Sigmoid colon (tissue), 7 donors: ENCODE results near the gene PDS5B. TPM values are rescaled to one million over a fixed set of nuclear protein-coding genes. Genes with fewer than 3 reads are reported as not detected.

Experiments
- DNase-seq: peaks from one replicate; pipeline ENCODE4 v3.0.0-alpha.2; 2019
- H3K27ac ChIP-seq, 4 donors: fragments of 200-600 bp; sonication (generic); one replicate each; pipeline ENCODE4 v1.5.1; 2016 to 2019; ENCODE audit warnings: mild to moderate bottlenecking in 1 of 4
- H3K27me3 ChIP-seq, 3 donors: fragments of 200-600 bp; sonication (generic); one replicate each; pipeline ENCODE4 v1.5.1; 2019; ENCODE audit warnings: mild to moderate bottlenecking in 1 of 3
- H3K36me3 ChIP-seq, 4 donors: fragments of 200-600 bp; sonication (generic); one replicate each; pipeline ENCODE4 v1.5.1; 2016 to 2019
- H3K4me1 ChIP-seq, 4 donors: fragments of 200-600 bp; sonication (generic); one replicate each; pipeline ENCODE4 v1.5.1; 2017 to 2019
- H3K4me3 ChIP-seq, 4 donors: fragments of 200-600 bp; sonication (generic); one replicate each; pipeline ENCODE4 v1.5.1; 2017 to 2019; ENCODE audit warnings: mild to moderate bottlenecking in 2 of 4, moderate library complexity in 1 of 4
- H3K9me3 ChIP-seq, 4 donors: fragments of 200-600 bp in 3 of 4; sonication (generic) in 3 of 4; one replicate each; pipeline versions ENCODE4 v1.5.1 to v1.6.1; 2013 to 2019
- EP300 ChIP-seq, 4 donors: sonication (generic); formaldehyde crosslinking; IDR thresholded peaks; one replicate each; pipeline ENCODE4 v1.6.1; 2017; ENCODE audit warnings: antibody characterized with exemption in 4 of 4
- POLR2A ChIP-seq, 2 donors: fragments of 450-650 bp; IDR thresholded peaks; one replicate each; pipeline ENCODE4 v1.6.1; 2016; ENCODE audit warnings: antibody characterized with exemption in 2 of 2, mild to moderate bottlenecking in 2 of 2, moderate library complexity in 2 of 2
- POLR2AphosphoS5 ChIP-seq, 4 donors: sonication (generic); formaldehyde crosslinking; IDR thresholded peaks; one replicate each; pipeline ENCODE4 v1.6.1; 2017; ENCODE audit warnings: antibody characterized with exemption in 4 of 4
- WGBS, 2 donors: extraction: QIAGEN DNeasy Blood & Tissue Kit; methylation state at CpG; one replicate each; pipeline ENCODE4 v1.1.7; 2013; 5-methylcytosine and 5-hydroxymethylcytosine counted together
- intact Hi-C: fragments of 100-400 bp; cut with DNase I; formaldehyde crosslinking; loops from one replicate; pipeline ENCODE4 v1.15.1; 2023
- polyA plus RNA-seq, 3 donors: library from polyadenylated mRNA; stranded (reverse); fragments of 200-250 nt; gene quantifications; one replicate each; pipeline ENCODE4 v1.2.3, GENCODE V29; 2013
- total RNA-seq, 4 donors: library from RNA; depleted of rRNA; stranded (reverse); fragments of >200 nt; gene quantifications; one replicate each; pipeline ENCODE4 v1.1.0, GENCODE V29; 2016
- TF ChIP-seq, protein P1 (sequence below), 4 experiments: fragments of 450-650 bp in 3 of 4; fragments of 200-600 bp in 1 of 4; IDR thresholded peaks; one replicate each; pipeline ENCODE4 v1.5.1; 2016 to 2019; ENCODE audit warnings: antibody characterized with exemption in 4 of 4, mild to moderate bottlenecking in 3 of 4, moderate library complexity in 2 of 4
- donor health status: healthy with polysubstance abuse.
- donor health status: Bipolar disorder and iron deficiency.
- donor health status: healthy.

PDS5B gene
- total and polyA plus RNA-seq, 7 donors, result 3.6 to 65.0 (median 52.8) TPM

DNA sequence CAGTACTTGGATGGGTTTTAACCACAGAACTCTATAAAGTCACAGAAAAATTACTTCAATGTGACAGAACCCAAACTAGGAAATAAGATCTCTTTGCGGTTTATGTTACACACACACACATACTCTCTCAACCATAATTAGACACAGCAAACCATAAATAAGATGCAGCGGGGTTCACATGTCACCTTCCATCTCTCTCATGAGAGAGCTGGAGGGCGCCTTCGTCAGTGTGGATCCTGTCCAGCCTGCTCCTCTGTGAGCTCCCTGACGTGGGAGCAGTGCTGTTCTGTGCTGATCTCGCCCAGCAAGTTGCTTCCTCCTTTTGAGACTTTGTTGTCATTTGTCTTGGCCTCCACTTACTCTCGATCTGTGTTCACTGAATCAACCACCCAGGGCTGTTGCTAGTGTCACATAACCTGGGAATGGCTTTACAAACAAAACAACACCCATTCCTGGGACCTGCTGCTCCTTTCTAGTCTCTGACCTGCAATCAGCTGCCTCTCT lies 225.1 kb downstream of the PDS5B start:
- intact Hi-C loops, result no loop called here
- H3K27me3 ChIP-seq, result no peaks in the 10 kb centered on the region
- H3K36me3 ChIP-seq, result no peaks in the 10 kb centered on the region
- no peak overlapping the region for H3K27ac ChIP-seq
- no peak overlapping the region for H3K4me3 ChIP-seq
- 7 to 18% methylated on average over 7 of the region's 7 CpGs for whole genome bisulfite sequencing, 2 donors
- peaks cover 0 to 2% (median 0%) of the 10 kb centered on the region in 4 donors for H3K4me1 ChIP-seq
- TF ChIP-seq POLR2AphosphoS5 (IDR thresholded peaks at IDR 0.05), result no peak
- no peak for TF ChIP-seq POLR2A (IDR thresholded peaks at IDR 0.05)
- TF ChIP-seq EP300 (IDR thresholded peaks at IDR 0.05), result no peak
- TF ChIP-seq, protein P1, sequence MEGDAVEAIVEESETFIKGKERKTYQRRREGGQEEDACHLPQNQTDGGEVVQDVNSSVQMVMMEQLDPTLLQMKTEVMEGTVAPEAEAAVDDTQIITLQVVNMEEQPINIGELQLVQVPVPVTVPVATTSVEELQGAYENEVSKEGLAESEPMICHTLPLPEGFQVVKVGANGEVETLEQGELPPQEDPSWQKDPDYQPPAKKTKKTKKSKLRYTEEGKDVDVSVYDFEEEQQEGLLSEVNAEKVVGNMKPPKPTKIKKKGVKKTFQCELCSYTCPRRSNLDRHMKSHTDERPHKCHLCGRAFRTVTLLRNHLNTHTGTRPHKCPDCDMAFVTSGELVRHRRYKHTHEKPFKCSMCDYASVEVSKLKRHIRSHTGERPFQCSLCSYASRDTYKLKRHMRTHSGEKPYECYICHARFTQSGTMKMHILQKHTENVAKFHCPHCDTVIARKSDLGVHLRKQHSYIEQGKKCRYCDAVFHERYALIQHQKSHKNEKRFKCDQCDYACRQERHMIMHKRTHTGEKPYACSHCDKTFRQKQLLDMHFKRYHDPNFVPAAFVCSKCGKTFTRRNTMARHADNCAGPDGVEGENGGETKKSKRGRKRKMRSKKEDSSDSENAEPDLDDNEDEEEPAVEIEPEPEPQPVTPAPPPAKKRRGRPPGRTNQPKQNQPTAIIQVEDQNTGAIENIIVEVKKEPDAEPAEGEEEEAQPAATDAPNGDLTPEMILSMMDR (IDR thresholded peaks at IDR 0.05), result no peak
- DNase-seq, result no peak
- H3K9me3 ChIP-seq, result peaks cover 0 to 3% (median 1%) of the 10 kb centered on the region in 4 donors

DNA sequence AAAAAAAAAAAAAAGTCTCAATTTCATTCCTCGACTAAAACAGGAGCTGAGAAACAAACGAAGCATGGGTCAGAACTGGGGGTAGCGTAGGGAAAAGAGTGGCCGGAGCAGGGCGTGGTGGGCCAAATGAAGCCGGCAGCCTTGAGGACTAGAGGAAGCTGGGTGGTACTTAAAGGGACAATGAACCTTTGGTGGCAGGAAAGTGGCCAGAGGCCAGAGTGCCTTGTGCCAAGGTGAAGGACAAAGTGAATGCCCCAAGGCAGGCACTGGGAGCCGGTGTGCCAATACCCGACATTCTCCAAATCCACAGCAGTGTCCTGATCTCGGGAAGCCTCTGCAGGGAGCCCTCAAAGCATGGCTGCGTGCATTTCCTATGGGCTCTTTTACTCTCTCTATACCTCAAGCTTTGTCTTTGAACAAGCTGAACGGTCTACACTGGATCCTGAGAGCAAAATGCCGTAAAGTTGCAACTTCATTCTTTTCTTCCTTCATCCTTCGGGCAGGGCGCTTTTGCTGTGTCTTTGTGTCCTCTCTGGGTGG lies 235.0 kb downstream of the PDS5B start:
- Histone ChIP-seq H3K36me3 (no peaks in the 10 kb centered on the region), H3K9me3 (no peaks in the 10 kb centered on the region), H3K4me1 (peaks cover 0 to 13% (median 10%) of the 10 kb centered on the region in 4 donors), H3K27me3 (no peaks in the 10 kb centered on the region), H3K27ac (no peak overlapping the region), H3K4me3 (no peak overlapping the region)
- TF ChIP-seq POLR2A (IDR thresholded peaks at IDR 0.05), result no peak
- TF ChIP-seq POLR2AphosphoS5 (IDR thresholded peaks at IDR 0.05), result no peak
- TF ChIP-seq, protein P1 (IDR thresholded peaks at IDR 0.05), result no peak
- TF ChIP-seq EP300 (IDR thresholded peaks at IDR 0.05), result no peak
- WGBS, 2 donors, result 88 to 91% methylated on average over 14 of the region's 14 CpGs
- intact Hi-C loops, result no loop called here
- no peak for DNase-seq

DNA sequence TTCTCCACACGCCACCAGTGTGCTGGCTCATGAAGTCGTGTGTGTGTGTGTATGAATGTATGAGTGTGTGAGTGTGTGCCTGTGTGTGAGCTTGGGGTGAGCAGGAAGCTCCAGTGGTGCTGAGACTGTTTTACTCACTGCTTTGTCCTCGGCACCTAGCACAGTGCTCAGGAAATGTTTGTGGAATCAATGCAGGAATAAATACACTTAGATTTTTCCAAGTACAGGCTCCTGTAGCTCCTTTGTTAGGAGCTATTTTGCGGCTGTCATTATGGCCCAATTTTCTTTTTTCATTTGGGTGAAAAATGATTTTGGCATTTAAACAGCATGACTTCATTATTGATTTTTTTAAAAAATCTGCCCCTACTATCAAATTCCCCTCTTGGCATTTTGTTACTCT lies 236.5 kb downstream of the PDS5B start:
- intact Hi-C loops, result no loop called here
- H3K36me3 ChIP-seq, result no peaks in the 10 kb centered on the region
- TF ChIP-seq POLR2AphosphoS5 (IDR thresholded peaks at IDR 0.05) (no peak), POLR2A (IDR thresholded peaks at IDR 0.05) (no peak), EP300 (IDR thresholded peaks at IDR 0.05) (no peak)
- TF ChIP-seq, protein P1 (IDR thresholded peaks at IDR 0.05), result no peak
- H3K27ac ChIP-seq, result no peak overlapping the region
- 84 to 85% methylated on average over 4 of the region's 4 CpGs for WGBS, 2 donors
- H3K4me3 ChIP-seq, result no peak overlapping the region
- no peaks in the 10 kb centered on the region for H3K27me3 ChIP-seq
- peaks cover 0 to 13% (median 10%) of the 10 kb centered on the region in 4 donors for H3K4me1 ChIP-seq
- DNase-seq, result no peak
- H3K9me3 ChIP-seq, result no peaks in the 10 kb centered on the region

DNA sequence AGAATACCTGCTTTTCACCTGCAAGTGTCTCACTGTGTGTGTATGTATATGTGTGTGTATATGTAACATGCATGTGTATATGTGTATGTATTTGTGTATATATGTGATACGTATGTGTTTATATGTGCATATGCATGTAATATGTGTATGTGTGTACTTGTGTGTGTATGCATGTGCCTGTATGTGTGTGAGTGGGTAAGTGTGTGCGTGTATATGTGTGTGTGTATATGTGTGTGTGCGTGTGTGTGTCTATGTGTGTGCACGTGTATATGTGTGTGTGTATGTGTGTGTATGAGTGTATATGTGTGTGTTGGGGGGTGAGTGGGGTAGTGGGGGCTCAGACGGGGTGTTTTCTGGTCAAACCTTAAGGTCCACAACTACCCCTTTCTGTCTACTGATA lies 237.3 kb downstream of the PDS5B start:
- H3K4me1 ChIP-seq, result peaks cover 0 to 13% (median 10%) of the 10 kb centered on the region in 4 donors

More for the DNA sequence above, 237.3 kb downstream of the PDS5B start:
- H3K9me3 ChIP-seq, result no peaks in the 10 kb centered on the region
- whole genome bisulfite sequencing, 2 donors, result 87 to 92% methylated on average over 5 of the region's 5 CpGs
- TF ChIP-seq POLR2AphosphoS5 (IDR thresholded peaks at IDR 0.05), result no peak
- TF ChIP-seq, protein P1 (IDR thresholded peaks at IDR 0.05), result no peak
- no peak for TF ChIP-seq POLR2A (IDR thresholded peaks at IDR 0.05)
- TF ChIP-seq EP300 (IDR thresholded peaks at IDR 0.05), result no peak
- no peaks in the 10 kb centered on the region for H3K27me3 ChIP-seq
- no peak overlapping the region for H3K27ac ChIP-seq
- H3K4me3 ChIP-seq, result no peak overlapping the region
- intact Hi-C loops, result no loop called here
- H3K36me3 ChIP-seq, result no peaks in the 10 kb centered on the region
- DNase-seq, result no peak
